Measurements from ENCODE around the gene WWTR1. TPM values are rescaled to one million over a fixed set of nuclear protein-coding genes. Genes with fewer than 3 reads are reported as not detected.
A peak's percentile ranks its signal among the peaks of the same experiment; 100 is the strongest.

The WWTR1 gene
- polyA plus RNA-seq, 1 donor (not counting 4 experiments of a cell fraction or from before 2014, with no cell fraction given), result 77.3 TPM

DNA sequence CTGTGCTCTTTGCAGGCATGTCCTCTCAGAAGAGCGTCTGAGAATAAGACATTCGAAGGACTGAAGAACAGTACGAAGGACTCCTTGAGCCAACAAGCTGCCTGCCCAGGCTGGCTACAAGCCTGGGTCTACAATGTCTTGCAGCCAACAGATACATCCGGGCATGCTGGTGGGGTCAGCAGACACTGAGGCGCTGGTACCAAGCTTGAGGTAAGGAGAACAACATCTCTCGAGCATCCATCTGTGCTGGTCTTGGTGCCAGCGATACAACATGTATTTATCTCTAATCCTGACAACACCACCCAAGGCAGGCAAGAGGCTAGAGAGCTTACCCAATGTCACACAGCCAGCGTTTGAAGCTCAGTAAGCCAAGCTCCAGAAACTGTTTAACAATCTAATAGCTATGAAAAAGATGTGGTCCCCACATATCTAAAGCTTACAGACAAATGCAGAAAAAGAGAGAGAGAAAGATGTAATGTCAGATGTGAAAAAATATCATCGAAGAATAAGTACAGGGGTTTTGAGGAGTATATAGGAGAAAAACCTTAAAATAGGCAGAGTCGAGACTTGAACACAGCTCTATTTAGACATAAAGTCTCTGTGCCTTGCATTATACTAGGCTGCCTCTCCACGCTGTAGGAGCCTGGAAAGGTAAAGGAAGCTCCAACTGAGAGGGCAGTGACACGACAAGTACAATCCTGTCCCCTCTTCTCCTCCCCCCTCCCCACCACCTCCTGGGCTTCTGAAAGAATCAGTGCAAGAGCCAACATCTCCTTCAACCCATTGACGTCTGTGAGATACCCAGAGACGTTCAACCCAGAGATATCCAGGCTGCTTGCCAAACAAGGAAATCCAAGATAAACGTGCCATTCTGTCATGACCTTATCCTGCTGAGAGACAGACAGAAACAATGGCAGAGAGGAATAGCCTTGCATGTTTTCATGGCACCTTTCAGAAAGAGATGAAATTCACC is 39.4 kb downstream of the WWTR1 start:
- Histone ChIP-seq H3K9me1 (ENCODE audit: control insufficient read depth, extremely low read depth, insufficient read depth, low read length) (peaks cover 2% of the 10 kb centered on the region), H3K4me1 (ENCODE audit: control insufficient read depth, extremely low read depth, insufficient read depth, low read length) (peaks cover 43% of the 10 kb centered on the region), H2AFZ (ENCODE audit: control insufficient read depth, low read length) (no peak overlapping the region), H3K9me3 (ENCODE audit: control insufficient read depth, low read depth, low read length) (no peaks in the 10 kb centered on the region), H3K4me3 (ENCODE audit: control insufficient read depth in 2 of 3, extremely low read depth in 1 of 3, insufficient read depth in 2 of 3, low read depth in 1 of 3, low read length in 3 of 3) (peak overlapping the region in 2 of 3 experiments; percentile 18 to 34), H3K4me2 (ENCODE audit: control insufficient read depth, extremely low read depth, insufficient read depth, low read depth, low read length) (peak overlapping the region; percentile 71), H3K79me2 (ENCODE audit: control insufficient read depth, insufficient read depth, low read length) (peaks cover 72% of the 10 kb centered on the region), H4K20me1 (ENCODE audit: control insufficient read depth, extremely low read depth, insufficient read depth, low read length) (peaks cover 2% of the 10 kb centered on the region), H3K9ac (ENCODE audit: control insufficient read depth, extremely low read depth, insufficient read depth, low read length) (no peak overlapping the region), H3K27me3 (ENCODE audit: control insufficient read depth, extremely low read depth, insufficient read depth, low read length) (no peaks in the 10 kb centered on the region), H3K36me3 (ENCODE audit: control insufficient read depth in 2 of 2, extremely low read depth in 1 of 2, insufficient read depth in 2 of 2, low read length in 2 of 2) (no peaks in the 10 kb centered on the region), H3K27ac (ENCODE audit: control insufficient read depth, insufficient read depth, low read length) (peak overlapping the region; percentile 60)
- FAIRE-seq (peak; percentile 67), DNase-seq (ENCODE audit: low read depth, low spot score) (peak; percentile 38)
- TF ChIP-seq, protein P1, sequence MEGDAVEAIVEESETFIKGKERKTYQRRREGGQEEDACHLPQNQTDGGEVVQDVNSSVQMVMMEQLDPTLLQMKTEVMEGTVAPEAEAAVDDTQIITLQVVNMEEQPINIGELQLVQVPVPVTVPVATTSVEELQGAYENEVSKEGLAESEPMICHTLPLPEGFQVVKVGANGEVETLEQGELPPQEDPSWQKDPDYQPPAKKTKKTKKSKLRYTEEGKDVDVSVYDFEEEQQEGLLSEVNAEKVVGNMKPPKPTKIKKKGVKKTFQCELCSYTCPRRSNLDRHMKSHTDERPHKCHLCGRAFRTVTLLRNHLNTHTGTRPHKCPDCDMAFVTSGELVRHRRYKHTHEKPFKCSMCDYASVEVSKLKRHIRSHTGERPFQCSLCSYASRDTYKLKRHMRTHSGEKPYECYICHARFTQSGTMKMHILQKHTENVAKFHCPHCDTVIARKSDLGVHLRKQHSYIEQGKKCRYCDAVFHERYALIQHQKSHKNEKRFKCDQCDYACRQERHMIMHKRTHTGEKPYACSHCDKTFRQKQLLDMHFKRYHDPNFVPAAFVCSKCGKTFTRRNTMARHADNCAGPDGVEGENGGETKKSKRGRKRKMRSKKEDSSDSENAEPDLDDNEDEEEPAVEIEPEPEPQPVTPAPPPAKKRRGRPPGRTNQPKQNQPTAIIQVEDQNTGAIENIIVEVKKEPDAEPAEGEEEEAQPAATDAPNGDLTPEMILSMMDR (optimal IDR thresholded peaks at IDR 0.05 in 1 of 3, IDR thresholded peaks at IDR 0.05 in 1 of 3, conservative IDR thresholded peaks at IDR 0.05 in 1 of 3; ENCODE audit: extremely low read depth in 1 of 3, insufficient read depth in 2 of 3, low read length in 3 of 3), result no peak
- no peak for TF ChIP-seq EZH2 (IDR thresholded peaks at IDR 0.05; ENCODE audit: low read length)
- dilution Hi-C loops (cut with MboI; ENCODE audit: extremely low pct_ligation_motif_present, low sequenced_read_pairs), result loop anchor here (5.0 kb wide), 1 partner anchor 41 kb away; no protein-coding TSS in a partner anchor

DNA sequence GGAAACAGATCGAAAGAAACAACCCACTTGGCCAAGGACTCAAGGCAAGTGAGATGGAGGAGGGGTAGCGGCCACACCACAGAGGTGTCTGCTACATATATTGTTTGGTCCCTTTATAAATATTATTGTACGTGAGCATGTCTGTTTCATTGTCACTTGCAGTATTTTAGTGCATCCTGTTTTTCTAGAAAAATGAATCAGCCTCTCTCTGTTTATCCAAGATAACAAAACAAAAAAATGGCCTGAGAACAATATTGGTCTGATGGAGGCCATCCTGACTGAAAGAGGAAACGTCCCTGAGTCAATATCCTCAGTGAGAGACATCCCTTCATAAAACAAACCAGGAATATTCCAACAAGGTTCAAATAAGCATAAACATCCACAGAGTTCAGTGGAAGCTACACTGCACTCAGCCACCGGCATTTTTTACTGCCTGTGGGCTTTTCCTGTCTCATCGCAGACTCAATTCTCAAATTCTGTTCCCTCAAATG is 42.0 kb downstream of the WWTR1 start:
- H2AFZ ChIP-seq (ENCODE audit: control insufficient read depth, low read length), result no peak overlapping the region
- H3K4me1 ChIP-seq (ENCODE audit: control insufficient read depth, extremely low read depth, insufficient read depth, low read length), result peaks cover 30% of the 10 kb centered on the region
- H3K79me2 ChIP-seq (ENCODE audit: control insufficient read depth, insufficient read depth, low read length), result peaks cover 85% of the 10 kb centered on the region
- dilution Hi-C loops (cut with MboI; ENCODE audit: extremely low pct_ligation_motif_present, low sequenced_read_pairs), result loop anchor here (5.0 kb wide), 1 partner anchor 38 kb away; no protein-coding TSS in a partner anchor
- peaks cover 2% of the 10 kb centered on the region for H3K9me1 ChIP-seq (ENCODE audit: control insufficient read depth, extremely low read depth, insufficient read depth, low read length)
- DNase-seq (ENCODE audit: low read depth, low spot score) (no peak), FAIRE-seq (no peak)
- no peaks in the 10 kb centered on the region for H3K36me3 ChIP-seq (ENCODE audit: control insufficient read depth in 2 of 2, extremely low read depth in 1 of 2, insufficient read depth in 2 of 2, low read length in 2 of 2)
- no peaks in the 10 kb centered on the region for H3K27me3 ChIP-seq (ENCODE audit: control insufficient read depth, extremely low read depth, insufficient read depth, low read length)
- no peak overlapping the region for H3K27ac ChIP-seq (ENCODE audit: control insufficient read depth, insufficient read depth, low read length)
- no peak overlapping the region for H3K4me3 ChIP-seq (ENCODE audit: control insufficient read depth in 2 of 3, extremely low read depth in 1 of 3, insufficient read depth in 2 of 3, low read depth in 1 of 3, low read length in 3 of 3)
- H3K4me2 ChIP-seq (ENCODE audit: control insufficient read depth, extremely low read depth, insufficient read depth, low read depth, low read length), result no peak overlapping the region
- no peak for TF ChIP-seq EZH2 (IDR thresholded peaks at IDR 0.05; ENCODE audit: low read length)
- TF ChIP-seq, protein P1 (optimal IDR thresholded peaks at IDR 0.05 in 1 of 3, IDR thresholded peaks at IDR 0.05 in 1 of 3, conservative IDR thresholded peaks at IDR 0.05 in 1 of 3; ENCODE audit: extremely low read depth in 1 of 3, insufficient read depth in 2 of 3, low read length in 3 of 3), result no peak
- H4K20me1 ChIP-seq (ENCODE audit: control insufficient read depth, extremely low read depth, insufficient read depth, low read length), result peaks cover 2% of the 10 kb centered on the region
- no peak overlapping the region for H3K9ac ChIP-seq (ENCODE audit: control insufficient read depth, extremely low read depth, insufficient read depth, low read length)
- no peaks in the 10 kb centered on the region for H3K9me3 ChIP-seq (ENCODE audit: control insufficient read depth, low read depth, low read length)
